Uterus (tissue), 4 donors: ENCODE results near the gene DIRAS2. TPM values are rescaled to one million over a fixed set of nuclear protein-coding genes. Genes with fewer than 3 reads are reported as not detected.
"Not testable (repeated sequence)": the region's sequence is repeated elsewhere in the genome, so short reads cannot be mapped to it uniquely, and the experiment has no call there.

Experiments
- DNase-seq, 2 donors: peaks; one replicate each; pipeline ENCODE4 v3.0.0-alpha.2; 2019 to 2020
- H3K27ac ChIP-seq, 2 donors: fragments of 200-600 bp; sonication (generic); 1 replicate in 1 of 2; 2 replicates in 1 of 2; pipeline ENCODE4 v1.5.1; 2016 to 2018
- H3K27me3 ChIP-seq, 2 donors: fragments of 200-600 bp; sonication (generic); one replicate each; pipeline ENCODE4 v1.5.1; 2018 to 2019; ENCODE audit warnings: control low read depth in 1 of 2
- H3K36me3 ChIP-seq, 2 donors: fragments of 200-600 bp; sonication (generic); one replicate each; pipeline ENCODE4 v1.5.1; 2019; ENCODE audit warnings: control low read depth in 1 of 2
- H3K4me1 ChIP-seq, 2 donors: fragments of 200-600 bp; sonication (generic); one replicate each; pipeline ENCODE4 v1.5.1; 2018 to 2019; ENCODE audit warnings: control low read depth in 1 of 2
- H3K4me3 ChIP-seq, 2 donors: fragments of 200-600 bp; sonication (generic); 1 replicate in 1 of 2; 2 replicates in 1 of 2; pipeline ENCODE4 v1.5.1; 2018 to 2019; ENCODE audit warnings: mild to moderate bottlenecking in 1 of 2
- H3K9me3 ChIP-seq, 2 donors: fragments of 200-600 bp; sonication (generic); one replicate each; pipeline ENCODE4 v1.5.1; 2019; ENCODE audit warnings: control low read depth in 1 of 2
- CTCF ChIP-seq, 4 experiments: fragments of 200-600 bp in 2 of 4; fragments of 450-650 bp in 2 of 4; sonication (generic) in 2 of 4; IDR thresholded peaks; one replicate each; pipeline ENCODE4 v1.5.1; 2016 to 2019; ENCODE audit warnings: antibody characterized with exemption in 4 of 4, mild to moderate bottlenecking in 2 of 4, moderate library complexity in 1 of 4
- POLR2A ChIP-seq, 2 donors: fragments of 450-650 bp; IDR thresholded peaks; one replicate each; pipeline ENCODE4 v1.6.1; 2016; ENCODE audit warnings: antibody characterized with exemption in 2 of 2, mild to moderate bottlenecking in 1 of 2, moderate library complexity in 1 of 2
- intact Hi-C: fragments of 100-400 bp; cut with DNase I; formaldehyde crosslinking; loops from one replicate; pipeline ENCODE4 v1.15.1; 2023; ENCODE audit warnings: low total_unique reads
- total RNA-seq, 4 donors: library from RNA; depleted of rRNA in 3 of 4; stranded (reverse); fragments of >200 nt in 3 of 4; gene quantifications; one replicate each; pipeline versions ENCODE4 v1.1.0 to v1.2.4, GENCODE V29; 2014 to 2023
- donor health status: DM: yes; HTN: yes; CAD: no.

The DIRAS2 gene
- total RNA-seq, 4 donors from 2014 or later: 0.26 to 1.2 TPM; not detected in 2

- H3K4me3 ChIP-seq: no peak overlapping the region
- no peak for TF ChIP-seq CTCF (IDR thresholded peaks at IDR 0.05)
- TF ChIP-seq POLR2A (IDR thresholded peaks at IDR 0.05): no peak
- no peaks in the 10 kb centered on the region for H3K4me1 ChIP-seq
- intact Hi-C loops: no loop called here
- no peak overlapping the region for H3K27ac ChIP-seq
- H3K27me3 ChIP-seq: no peaks in the 10 kb centered on the region
- H3K9me3 ChIP-seq: no peaks in the 10 kb centered on the region
- no peaks in the 10 kb centered on the region for H3K36me3 ChIP-seq
- DNase-seq: no peak
Observed at GRCh38 chr9:90659650-90660364, 17.2 kb upstream of the DIRAS2 start.

- no peaks in the 10 kb centered on the region for H3K27me3 ChIP-seq
- intact Hi-C loops: no loop called here
- DNase-seq: no peak
- TF ChIP-seq CTCF (IDR thresholded peaks at IDR 0.05): no peak
- TF ChIP-seq POLR2A (IDR thresholded peaks at IDR 0.05): no peak
- no peak overlapping the region for H3K4me3 ChIP-seq
- no peak overlapping the region for H3K27ac ChIP-seq
- no peaks in the 10 kb centered on the region for H3K9me3 ChIP-seq
- H3K4me1 ChIP-seq: no peaks in the 10 kb centered on the region
- H3K36me3 ChIP-seq: no peaks in the 10 kb centered on the region
Observed at GRCh38 chr9:90658783-90659182, 16.2 kb upstream of the DIRAS2 start.

DNA sequence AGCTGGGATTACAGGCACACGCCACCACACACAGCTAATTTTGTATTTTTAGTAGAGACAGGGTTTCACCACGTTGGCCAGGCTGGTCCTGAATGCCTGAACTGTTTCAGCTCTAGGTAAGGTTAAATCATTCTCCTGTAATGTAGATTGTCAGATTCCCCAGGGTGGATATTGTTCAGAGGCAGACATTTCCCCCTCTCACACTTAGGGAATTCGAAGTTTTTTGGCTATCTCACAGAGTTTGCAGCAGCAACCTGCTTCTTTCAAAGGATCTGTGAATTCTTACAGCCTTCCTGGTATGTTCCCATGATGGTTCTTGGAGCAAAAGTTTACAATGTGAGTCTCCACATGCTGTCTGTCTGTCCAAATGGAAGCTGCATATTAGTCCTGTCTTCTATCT, 15.6 kb upstream of the DIRAS2 start:
- no peak for TF ChIP-seq CTCF (IDR thresholded peaks at IDR 0.05)
- no peak for TF ChIP-seq POLR2A (IDR thresholded peaks at IDR 0.05)
- Histone ChIP-seq H3K36me3 (no peaks in the 10 kb centered on the region), H3K9me3 (no peaks in the 10 kb centered on the region), H3K27ac (no peak overlapping the region), H3K27me3 (no peaks in the 10 kb centered on the region), H3K4me3 (no peak overlapping the region), H3K4me1 (no peaks in the 10 kb centered on the region)
- no peak for DNase-seq
- intact Hi-C loops: no loop called here

- DNase-seq, intact Hi-C loops, H3K27me3 ChIP-seq, H3K36me3 ChIP-seq, H3K4me1 ChIP-seq, H3K27ac ChIP-seq, H3K9me3 ChIP-seq, H3K4me3 ChIP-seq: not testable (repeated sequence)
Observed at GRCh38 chr9:90656876-90657275, 14.3 kb upstream of the DIRAS2 start.

DNA sequence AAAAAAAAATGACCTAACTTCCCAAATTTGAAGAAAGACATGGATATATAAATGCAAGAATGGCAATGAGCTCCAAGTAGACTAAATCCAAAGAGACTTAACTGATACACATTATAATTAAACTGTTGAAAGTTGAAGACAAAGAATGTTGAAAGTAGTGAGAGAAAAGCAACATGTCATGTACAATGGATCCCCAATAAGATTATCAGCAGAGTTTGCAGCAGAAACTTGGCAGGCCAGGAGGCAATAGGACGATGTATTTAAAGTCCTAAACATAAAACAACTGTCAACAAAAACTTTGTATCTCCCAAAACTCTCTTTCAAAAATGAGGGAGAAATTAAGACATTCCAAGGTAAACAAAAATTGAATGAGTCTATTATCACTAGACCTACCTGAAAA, 8.6 kb upstream of the DIRAS2 start:
- Histone ChIP-seq H3K27ac (no peak overlapping the region), H3K27me3 (no peaks in the 10 kb centered on the region), H3K4me3 (no peak overlapping the region), H3K9me3 (no peaks in the 10 kb centered on the region), H3K4me1 (no peaks in the 10 kb centered on the region), H3K36me3 (no peaks in the 10 kb centered on the region)
- intact Hi-C loops: no loop called here
- no peak for TF ChIP-seq POLR2A (IDR thresholded peaks at IDR 0.05)
- no peak for TF ChIP-seq CTCF (IDR thresholded peaks at IDR 0.05)
- DNase-seq: no peak

- Histone ChIP-seq H3K4me3 (no peak overlapping the region), H3K27me3 (no peaks in the 10 kb centered on the region), H3K9me3 (no peaks in the 10 kb centered on the region), H3K36me3 (no peaks in the 10 kb centered on the region), H3K4me1 (no peaks in the 10 kb centered on the region), H3K27ac (no peak overlapping the region)
- intact Hi-C loops: no loop called here
- DNase-seq: no peak
- TF ChIP-seq CTCF (IDR thresholded peaks at IDR 0.05): no peak
Observed at GRCh38 chr9:90647843-90648242, 5.2 kb upstream of the DIRAS2 start.
